Activated T-cell treated with anti-CD3 and anti-CD28 coated beads, Interleukin-2, amount 50 U/mL, for 4 hours (primary cell): ENCODE data around the gene SORCS3. TPM values are rescaled to one million over a fixed set of nuclear protein-coding genes. Genes with fewer than 3 reads are reported as not detected.

ENCODE experiments used
- ATAC-seq, 2 donors: fragments of 200-7000 bp; cut with Tn5 transposase; one replicate each; pipeline ENCODE4 v1.10.0; 2021
- DNase-seq: peaks from one replicate; pipeline ENCODE4 v3.0.0-alpha.2; 2020
- H3K27me3 Mint-ChIP-seq: one replicate; pipeline ENCODE4 v1.8.0; 2021; ENCODE audit warnings: low read depth, mixed read lengths
- H3K36me3 Mint-ChIP-seq: one replicate; pipeline ENCODE4 v1.8.0; 2022; ENCODE audit warnings: mixed read lengths; ENCODE audit not compliant: insufficient read depth
- H3K4me1 Mint-ChIP-seq: one replicate; pipeline ENCODE4 v1.8.0; 2021; ENCODE audit warnings: low read depth, mixed read lengths
- H3K4me3 Mint-ChIP-seq: one replicate; pipeline ENCODE4 v1.8.0; 2021; ENCODE audit warnings: mild to moderate bottlenecking, moderate library complexity, mixed read lengths
- H3K9me3 Mint-ChIP-seq: one replicate; pipeline ENCODE4 v1.8.0; 2021; ENCODE audit warnings: mixed read lengths
- total RNA-seq, 3 donors: library from RNA; stranded (reverse); gene quantifications; one replicate each; pipeline ENCODE4 v1.2.1, GENCODE V29; 2021

The SORCS3 gene
- total RNA-seq, 3 donors from 2014 or later: not detected

GRCh38 chr10:105017691-105018090 is 376.6 kb downstream of the SORCS3 start:
- Mint-ChIP-seq H3K4me3 (no peak overlapping the region), H3K9me3 (no peaks in the 10 kb centered on the region), H3K4me1 (peaks cover 12% of the 10 kb centered on the region), H3K36me3 (no peaks in the 10 kb centered on the region), H3K27me3 (no peaks in the 10 kb centered on the region)
- DNase-seq: no peak
- no peak for ATAC-seq

DNA sequence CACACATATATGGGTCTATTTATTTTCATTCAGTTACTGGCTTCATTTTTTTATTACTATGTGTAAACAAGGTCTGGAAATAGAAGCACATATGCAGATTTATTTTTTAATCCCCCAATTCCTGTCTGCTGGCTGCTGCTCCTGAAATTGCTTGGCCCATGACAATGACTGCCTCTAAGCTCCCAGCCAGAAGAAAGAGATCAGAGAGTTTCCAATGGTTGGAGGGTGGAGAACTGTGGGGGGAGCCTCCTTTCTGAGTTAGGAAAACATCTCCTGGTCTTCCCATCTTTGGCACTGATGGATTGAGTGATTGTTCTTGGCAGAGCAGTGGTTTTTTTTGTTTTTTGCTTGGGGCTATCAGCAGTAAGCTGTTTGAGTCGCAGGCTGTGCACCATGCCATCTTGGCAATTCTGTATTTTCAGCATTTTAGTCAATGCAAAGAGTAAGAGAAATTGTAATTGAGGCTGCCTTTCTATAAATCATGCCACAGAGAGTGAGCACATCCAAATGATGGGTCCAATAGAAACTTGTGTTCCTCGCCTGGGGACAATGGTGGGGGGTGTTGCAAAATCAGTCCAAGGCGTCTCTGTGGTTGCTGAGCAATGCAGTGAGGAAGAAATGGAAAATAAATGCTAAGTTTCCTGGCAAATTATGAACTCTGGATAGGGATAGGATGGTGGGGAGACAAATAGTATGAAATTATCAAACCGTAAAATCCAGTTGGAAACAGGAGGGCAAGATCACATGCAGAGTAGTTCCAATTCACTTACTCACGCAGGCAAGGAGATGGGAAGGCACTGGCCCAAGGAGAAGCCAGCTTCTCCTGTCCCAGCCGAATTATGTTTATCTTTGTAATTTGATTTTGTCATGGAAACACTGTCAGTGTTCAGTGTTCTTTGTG is 382.4 kb downstream of the SORCS3 start:
- Mint-ChIP-seq H3K27me3 (no peaks in the 10 kb centered on the region), H3K36me3 (peaks cover 4% of the 10 kb centered on the region), H3K9me3 (no peaks in the 10 kb centered on the region), H3K4me3 (no peak overlapping the region), H3K4me1 (peaks cover 6% of the 10 kb centered on the region)
- ATAC-seq (no peak), DNase-seq (no peak)

GRCh38 chr10:105024184-105024583 is 383.1 kb downstream of the SORCS3 start:
- DNase-seq (no peak), ATAC-seq (no peak)
- Mint-ChIP-seq H3K9me3 (no peaks in the 10 kb centered on the region), H3K4me3 (no peak overlapping the region), H3K27me3 (no peaks in the 10 kb centered on the region), H3K4me1 (peaks cover 6% of the 10 kb centered on the region), H3K36me3 (peaks cover 4% of the 10 kb centered on the region)

- H3K9me3 Mint-ChIP-seq: no peaks in the 10 kb centered on the region
- H3K27me3 Mint-ChIP-seq: no peaks in the 10 kb centered on the region
- H3K4me3 Mint-ChIP-seq: no peak overlapping the region
- peaks cover 4% of the 10 kb centered on the region for H3K36me3 Mint-ChIP-seq
- DNase-seq: no peak
- ATAC-seq: no peak
- H3K4me1 Mint-ChIP-seq: peaks cover 6% of the 10 kb centered on the region
Observed at GRCh38 chr10:105025092-105025491, 384.0 kb downstream of the SORCS3 start.

GRCh38 chr10:105026566-105026965 is 385.5 kb downstream of the SORCS3 start:
- no peak for ATAC-seq
- Mint-ChIP-seq H3K9me3 (no peaks in the 10 kb centered on the region), H3K4me3 (no peak overlapping the region), H3K36me3 (peaks cover 4% of the 10 kb centered on the region), H3K4me1 (peaks cover 4% of the 10 kb centered on the region), H3K27me3 (no peaks in the 10 kb centered on the region)
- no peak for DNase-seq

GRCh38 chr10:105029286-105029685 is 388.2 kb downstream of the SORCS3 start:
- Mint-ChIP-seq H3K36me3 (peaks cover 4% of the 10 kb centered on the region), H3K27me3 (no peaks in the 10 kb centered on the region), H3K4me1 (no peaks in the 10 kb centered on the region), H3K4me3 (no peak overlapping the region), H3K9me3 (no peaks in the 10 kb centered on the region)
- ATAC-seq (no peak), DNase-seq (no peak)

DNA sequence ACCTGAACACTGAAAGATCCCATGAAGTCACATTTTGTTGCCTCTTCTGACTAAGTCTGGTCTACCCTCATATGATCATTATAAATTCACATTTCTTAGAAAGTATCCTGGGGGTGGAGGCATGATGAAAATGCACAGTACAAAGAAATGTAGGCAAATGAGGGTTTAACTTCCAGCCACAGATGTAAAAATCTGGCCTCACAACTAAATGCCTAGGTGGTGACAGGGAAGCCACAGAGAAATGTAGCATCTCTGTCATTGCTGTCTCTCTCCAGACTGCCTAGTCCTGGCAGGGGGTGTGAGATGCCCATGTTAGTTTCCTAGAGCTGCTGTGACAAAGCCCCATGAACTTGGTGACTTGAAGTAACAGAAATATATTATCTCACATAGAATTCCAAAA is 395.9 kb downstream of the SORCS3 start:
- DNase-seq: no peak

DNA sequence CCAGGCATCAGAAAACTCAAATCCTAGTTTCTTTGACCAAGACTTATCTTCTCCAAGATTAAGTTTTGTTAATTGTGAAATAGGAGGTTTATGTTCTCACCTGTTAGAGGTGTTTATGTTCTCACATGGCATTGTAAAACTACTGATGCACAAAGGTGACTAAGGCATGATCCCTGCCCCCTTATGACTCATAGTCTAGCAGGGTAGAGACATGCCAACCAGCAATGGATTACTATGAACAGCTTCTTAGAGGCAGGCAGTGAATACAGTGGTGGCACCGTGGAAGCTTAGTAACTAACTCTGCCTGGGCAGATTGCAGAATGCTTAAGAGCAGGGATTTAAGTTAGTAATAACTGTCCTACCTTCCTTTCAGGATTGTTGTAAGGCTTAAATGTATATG is 400.9 kb downstream of the SORCS3 start:
- Mint-ChIP-seq H3K4me1 (no peaks in the 10 kb centered on the region), H3K4me3 (no peak overlapping the region), H3K27me3 (no peaks in the 10 kb centered on the region), H3K36me3 (peaks cover 7% of the 10 kb centered on the region), H3K9me3 (no peaks in the 10 kb centered on the region)
- ATAC-seq (no peak), DNase-seq (no peak)

More for the DNA sequence above, 395.9 kb downstream of the SORCS3 start:
- Mint-ChIP-seq H3K36me3 (no peaks in the 10 kb centered on the region), H3K4me3 (no peak overlapping the region), H3K27me3 (no peaks in the 10 kb centered on the region), H3K4me1 (no peaks in the 10 kb centered on the region), H3K9me3 (no peaks in the 10 kb centered on the region)
- ATAC-seq: no peak

DNA sequence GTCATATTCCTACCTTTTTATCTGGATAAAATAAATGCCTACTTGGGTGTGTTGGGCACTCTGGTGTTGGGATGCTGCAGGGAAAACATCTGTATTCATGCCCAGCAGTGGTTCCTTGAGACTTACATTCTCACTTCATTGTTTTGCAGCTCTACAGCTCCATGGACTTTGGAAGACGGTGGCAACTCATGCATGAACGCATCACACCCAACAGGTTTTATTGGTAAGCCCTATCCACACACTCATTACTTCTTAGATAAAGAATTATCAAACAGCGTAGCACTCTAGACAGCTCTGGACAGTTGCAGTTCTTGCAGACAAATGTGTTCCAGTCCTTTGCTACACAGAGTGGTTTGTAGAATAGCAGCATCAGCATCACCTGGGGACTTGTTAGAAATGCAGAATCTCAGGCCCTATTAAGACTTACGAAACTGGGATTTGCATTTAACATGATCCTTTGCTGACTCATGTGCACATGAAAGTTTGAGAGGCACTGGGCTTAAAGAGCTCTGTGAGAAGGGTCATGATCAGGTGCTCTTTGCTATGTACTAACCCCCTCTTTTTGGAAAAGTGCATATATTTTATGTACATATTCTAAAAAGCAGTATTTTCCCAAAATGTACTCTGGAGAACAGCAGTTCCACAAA is 401.9 kb downstream of the SORCS3 start:
- Mint-ChIP-seq H3K36me3 (peaks cover 9% of the 10 kb centered on the region), H3K4me1 (no peaks in the 10 kb centered on the region), H3K27me3 (no peaks in the 10 kb centered on the region), H3K9me3 (peaks cover 3% of the 10 kb centered on the region), H3K4me3 (no peak overlapping the region)
- ATAC-seq (no peak), DNase-seq (no peak)

DNA sequence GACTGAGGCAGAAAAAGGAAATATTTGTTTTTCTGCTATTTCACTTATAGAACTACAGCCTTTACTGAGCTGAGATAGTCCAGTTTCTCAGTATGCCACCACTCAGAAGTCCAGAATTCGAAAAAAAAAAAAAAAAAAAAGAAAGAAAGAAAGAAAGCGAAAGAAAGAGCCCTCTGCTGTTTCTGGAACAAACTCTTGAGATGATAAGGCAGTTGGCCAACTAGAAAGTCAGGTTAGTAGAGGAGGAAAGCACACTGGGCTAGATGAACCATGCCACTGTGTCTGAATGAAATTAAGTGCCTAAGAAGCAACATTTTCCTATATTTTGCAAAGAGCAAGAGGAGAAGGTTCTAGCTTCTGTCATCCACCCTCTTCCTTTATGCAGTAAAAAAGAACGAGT is 403.8 kb downstream of the SORCS3 start:
- Mint-ChIP-seq H3K36me3 (peaks cover 9% of the 10 kb centered on the region), H3K4me1 (no peaks in the 10 kb centered on the region), H3K4me3 (no peak overlapping the region), H3K9me3 (peaks cover 3% of the 10 kb centered on the region), H3K27me3 (no peaks in the 10 kb centered on the region)
- ATAC-seq (no peak), DNase-seq (no peak)

GRCh38 chr10:105056413-105056812 is 415.3 kb downstream of the SORCS3 start:
- Mint-ChIP-seq H3K27me3 (peaks cover 3% of the 10 kb centered on the region), H3K36me3 (peaks cover 3% of the 10 kb centered on the region), H3K4me3 (no peak overlapping the region), H3K9me3 (peaks cover 15% of the 10 kb centered on the region), H3K4me1 (no peaks in the 10 kb centered on the region)
- no peak for DNase-seq
- no peak for ATAC-seq

DNA sequence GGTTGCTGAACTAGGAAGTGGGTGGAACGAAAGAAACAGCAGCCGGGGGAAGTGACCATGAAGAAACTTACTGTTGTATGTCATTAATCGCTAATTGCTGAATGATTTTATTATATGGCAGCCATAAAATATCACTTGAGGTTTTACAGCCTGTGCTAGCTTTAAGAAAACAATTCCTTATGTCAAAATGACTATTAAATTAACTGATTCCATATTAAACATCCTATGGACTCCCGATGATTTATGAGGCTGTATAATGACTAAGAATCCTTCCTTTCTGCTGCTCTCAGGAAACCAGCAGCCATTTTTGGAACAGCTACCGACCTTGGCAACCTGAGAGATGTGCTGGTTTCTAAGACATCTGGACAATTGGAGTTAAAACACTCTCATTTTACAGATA is 421.9 kb downstream of the SORCS3 start:
- Mint-ChIP-seq H3K9me3 (no peaks in the 10 kb centered on the region), H3K27me3 (peaks cover 3% of the 10 kb centered on the region), H3K4me1 (no peaks in the 10 kb centered on the region), H3K4me3 (no peak overlapping the region), H3K36me3 (no peaks in the 10 kb centered on the region)
- DNase-seq: no peak
- no peak for ATAC-seq

DNA sequence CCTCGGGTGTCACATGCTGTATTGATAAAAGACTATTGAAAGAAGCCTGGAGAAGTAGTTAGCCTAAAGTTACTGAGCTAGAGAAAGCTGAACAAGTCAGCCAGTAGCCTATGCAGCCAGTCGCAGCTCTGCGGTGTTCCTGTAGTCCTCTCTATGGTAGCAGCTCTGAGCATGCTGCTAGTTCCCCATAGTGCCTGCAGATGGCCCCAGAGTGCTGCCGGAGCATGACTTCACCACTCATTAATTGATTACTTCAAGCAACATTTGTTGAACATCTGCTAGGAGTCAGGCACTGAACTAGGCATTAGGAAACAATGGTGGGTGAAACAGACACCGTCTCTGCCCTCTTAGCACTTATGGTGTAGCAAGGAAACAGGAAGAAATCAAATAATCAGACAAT is 422.7 kb downstream of the SORCS3 start:
- Mint-ChIP-seq H3K27me3 (peaks cover 3% of the 10 kb centered on the region), H3K4me1 (no peaks in the 10 kb centered on the region), H3K4me3 (no peak overlapping the region), H3K36me3 (no peaks in the 10 kb centered on the region), H3K9me3 (no peaks in the 10 kb centered on the region)
- no peak for DNase-seq
- ATAC-seq: peak in 1 of 2 donors; percentile 51

- no peaks in the 10 kb centered on the region for H3K27me3 Mint-ChIP-seq
- no peak for DNase-seq
- ATAC-seq: no peak
- H3K4me1 Mint-ChIP-seq: no peaks in the 10 kb centered on the region
- no peak overlapping the region for H3K4me3 Mint-ChIP-seq
- H3K9me3 Mint-ChIP-seq: no peaks in the 10 kb centered on the region
- H3K36me3 Mint-ChIP-seq: no peaks in the 10 kb centered on the region
Observed at GRCh38 chr10:105068497-105068896, 427.4 kb downstream of the SORCS3 start.

- Mint-ChIP-seq H3K36me3 (no peaks in the 10 kb centered on the region), H3K4me3 (no peak overlapping the region), H3K27me3 (no peaks in the 10 kb centered on the region), H3K9me3 (no peaks in the 10 kb centered on the region), H3K4me1 (no peaks in the 10 kb centered on the region)
- DNase-seq (no peak), ATAC-seq (no peak)
Observed at GRCh38 chr10:105070249-105070648, 429.2 kb downstream of the SORCS3 start.
